T-cell (primary cell): Measurements from ENCODE around the gene PCDHAC2. TPM values are rescaled to one million over a fixed set of nuclear protein-coding genes. Genes with fewer than 3 reads are reported as not detected.

Experiments used
- ATAC-seq, 4 experiments: fragments of 200-7000 bp in 3 of 4; fragments of 150-1000 bp in 1 of 4; cut with Tn5 transposase; replicated peaks in 1 of 4; 1 replicate in 3 of 4; 2 replicates in 1 of 4; pipeline ENCODE4 v1.10.0; 2021; ENCODE audit warnings: moderate library complexity in 3 of 4, mild to moderate bottlenecking in 2 of 4, moderate number of reproducible peaks in 1 of 4
- CTCF ChIA-PET, 2 donors: fragments of 300-600 bp; sonication (Branson Sonifier 250); formaldehyde crosslinking; loops; one replicate each; lab custom pipeline; 2022; ENCODE audit warnings: antibody characterized with exemption in 2 of 2; lab: Charles Lee
- POLR2A ChIA-PET, 2 donors: fragments of 300-600 bp; sonication (Branson Sonifier 250); formaldehyde crosslinking; loops; one replicate each; lab custom pipeline; 2022; ENCODE audit warnings: antibody characterized with exemption in 2 of 2; lab: Charles Lee
- DNase-seq, 35 experiments: peaks; one replicate each; pipeline versions ENCODE4 v3.0.0 to v3.0.0-alpha.2; 2013 to 2023
- H3K27ac ChIP-seq: one replicate; pipeline ENCODE4 v1.5.1; 2013; ENCODE audit warnings: low read length
- H3K27me3 ChIP-seq, 2 experiments: replicated peaks in 1 of 2; 1 replicate in 1 of 2; 2 replicates in 1 of 2; pipeline versions ENCODE4 v1.6.1 to v1.7.0; 2013; ENCODE audit warnings: low read length in 1 of 2, mixed read lengths in 1 of 2; ENCODE audit not compliant: control insufficient read depth in 2 of 2, insufficient read depth in 2 of 2; ENCODE audit errors: extremely low read depth in 1 of 2
- H3K36me3 ChIP-seq, 2 donors: 1 replicate in 1 of 2; 2 replicates in 1 of 2; pipeline versions ENCODE4 v1.6.1 to v1.7.0; 2013; ENCODE audit warnings: low read length in 1 of 2; ENCODE audit not compliant: control insufficient read depth in 2 of 2, insufficient read depth in 1 of 2; ENCODE audit errors: extremely low read depth in 1 of 2
- H3K4me1 ChIP-seq, 2 experiments: 1 replicate in 1 of 2; 2 replicates in 1 of 2; pipeline versions ENCODE4 v1.6.1 to v1.7.0; 2013; ENCODE audit warnings: low read length in 2 of 2, mixed read lengths in 1 of 2; ENCODE audit not compliant: insufficient read depth in 2 of 2, control insufficient read depth in 1 of 2; ENCODE audit errors: extremely low read depth in 1 of 2
- H3K4me3 ChIP-seq, 2 donors: 1 replicate in 1 of 2; 2 replicates in 1 of 2; pipeline versions ENCODE4 v1.5.1 to v1.7.0; 2013; ENCODE audit warnings: mild to moderate bottlenecking in 2 of 2, low read length in 1 of 2, moderate library complexity in 1 of 2; ENCODE audit not compliant: control insufficient read depth in 1 of 2; ENCODE audit errors: extremely low read depth in 1 of 2
- H3K9me3 ChIP-seq: 2 replicates; pipeline ENCODE4 v1.7.0; 2013
- H3K27ac Mint-ChIP-seq, 2 donors: one replicate each; pipeline ENCODE4 v1.8.0; 2020 to 2021; ENCODE audit warnings: mild to moderate bottlenecking in 2 of 2, mixed read lengths in 2 of 2
- H3K27me3 Mint-ChIP-seq, 2 donors: one replicate each; pipeline ENCODE4 v1.8.0; 2021 to 2022; ENCODE audit warnings: mixed read lengths in 2 of 2
- H3K36me3 Mint-ChIP-seq: one replicate; pipeline ENCODE4 v1.8.0; 2021; ENCODE audit warnings: mixed read lengths
- H3K4me1 Mint-ChIP-seq, 3 donors: one replicate each; pipeline ENCODE4 v1.8.0; 2020 to 2022; ENCODE audit warnings: mixed read lengths in 3 of 3, mild to moderate bottlenecking in 1 of 3
- H3K4me3 Mint-ChIP-seq, 3 donors: one replicate each; pipeline ENCODE4 v1.8.0; 2020 to 2022; ENCODE audit warnings: mild to moderate bottlenecking in 3 of 3, mixed read lengths in 3 of 3, moderate library complexity in 3 of 3
- H3K9me3 Mint-ChIP-seq, 3 donors: one replicate each; pipeline ENCODE4 v1.8.0; 2020 to 2022; ENCODE audit warnings: mixed read lengths in 3 of 3
- WGBS: methylation state at CpG from one replicate; pipeline ENCODE4 v1.1.5; 2013; ENCODE audit warnings: missing lambda C conversion rate; ENCODE audit not compliant: insufficient coverage; 5-methylcytosine and 5-hydroxymethylcytosine counted together
- total RNA-seq, 35 experiments: library from RNA in 6 of 35; stranded (reverse) in 6 of 35; fragments of 120-200 nt in 1 of 35; gene quantifications; one replicate each; pipeline versions ENCODE4 v1.2.1 to v1.2.4 and lab custom pipeline; 2013 to 2026

The PCDHAC2 gene
- total RNA-seq, 5 donors from 2014 or later (not counting 1 experiment from before 2014, with no cell fraction given), result 0.03 TPM; not detected in 4

DNA sequence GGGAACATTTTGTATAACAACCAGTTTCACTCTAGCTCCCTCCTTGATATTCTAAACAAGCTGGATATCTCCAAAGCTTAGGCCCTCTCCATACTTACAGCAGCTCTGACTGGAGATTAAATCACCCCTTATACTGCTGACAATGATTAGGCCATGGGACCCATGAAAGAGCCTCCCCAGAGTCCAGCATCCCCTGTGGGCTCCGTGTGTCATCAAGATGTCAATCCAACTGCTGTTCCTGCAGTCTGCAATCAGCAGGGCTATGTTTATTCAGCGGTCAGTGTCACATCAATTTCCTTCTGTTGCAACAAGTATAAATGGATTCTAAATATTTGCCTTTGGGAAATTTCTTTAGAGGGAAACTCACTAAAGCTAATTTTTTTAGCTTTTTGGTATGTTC is 26.6 kb downstream of the PCDHAC2 start:
- WGBS, result no CpG with 5 or more reads among the region's 2 CpGs
- H3K4me3 ChIP-seq, result no peak overlapping the region
- H3K27me3 ChIP-seq, result peaks cover 0 to 3% of the 10 kb centered on the region in 2 experiments

DNA sequence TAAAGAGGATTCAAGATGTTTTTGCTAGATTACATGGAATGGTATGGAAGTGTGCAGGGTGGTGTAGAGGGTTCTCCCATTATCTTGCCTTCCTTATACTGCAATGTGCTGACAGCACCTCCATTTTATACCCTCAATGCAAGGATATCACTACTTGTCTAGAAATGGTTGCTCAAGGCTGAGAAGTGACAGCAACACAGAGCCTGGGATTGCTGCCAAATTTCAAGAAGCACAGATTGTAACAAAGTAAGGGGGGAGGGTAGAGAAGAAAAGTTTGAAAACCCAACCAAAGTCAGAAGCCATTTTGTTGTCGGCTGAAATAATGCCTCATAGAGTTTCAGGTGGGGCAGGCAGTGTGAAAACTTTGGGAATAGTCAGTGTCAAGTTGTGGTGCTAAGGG is 29.8 kb downstream of the PCDHAC2 start:
- no peaks in the 10 kb centered on the region for H3K9me3 Mint-ChIP-seq
- ATAC-seq (no peak), DNase-seq (no peak)
- H3K27ac ChIP-seq, result no peak overlapping the region
- CTCF ChIA-PET, result no interaction called here
- H3K4me1 Mint-ChIP-seq, result peaks cover 0 to under 1% (median 0%) of the 10 kb centered on the region in 3 donors
- H3K4me3 ChIP-seq, result no peak overlapping the region
- peaks cover 0 to 3% of the 10 kb centered on the region in 2 experiments for H3K27me3 ChIP-seq
- H3K36me3 ChIP-seq, result no peaks in the 10 kb centered on the region
- H3K4me3 Mint-ChIP-seq, result no peak overlapping the region
- no peaks in the 10 kb centered on the region for H3K36me3 Mint-ChIP-seq
- no peaks in the 10 kb centered on the region for H3K4me1 ChIP-seq
- H3K9me3 ChIP-seq, result no peaks in the 10 kb centered on the region
- POLR2A ChIA-PET, result no interaction called here
- H3K27ac Mint-ChIP-seq, result no peak overlapping the region
- H3K27me3 Mint-ChIP-seq, result peaks cover 13 to 20% of the 10 kb centered on the region in 2 donors
- WGBS, result 78% methylated on average over 1 of the region's 1 CpG

More for the DNA sequence above, 26.6 kb downstream of the PCDHAC2 start:
- H3K36me3 ChIP-seq, result no peaks in the 10 kb centered on the region
- no peaks in the 10 kb centered on the region for H3K36me3 Mint-ChIP-seq
- H3K9me3 ChIP-seq, result no peaks in the 10 kb centered on the region
- CTCF ChIA-PET, result interaction anchor here in 1 of 2 donors (0.6 kb wide), 1 partner anchor 423 kb away, joined by 3 read pairs; no protein-coding TSS in a partner anchor
- ATAC-seq, result no peak
- H3K9me3 Mint-ChIP-seq, result no peaks in the 10 kb centered on the region
- DNase-seq, result no peak
- no peak overlapping the region for H3K27ac ChIP-seq
- H3K4me1 ChIP-seq, result no peaks in the 10 kb centered on the region
- POLR2A ChIA-PET, result no interaction called here
- H3K27ac Mint-ChIP-seq, result no peak overlapping the region
- peaks cover 10 to 23% of the 10 kb centered on the region in 2 donors for H3K27me3 Mint-ChIP-seq
- no peaks in the 10 kb centered on the region for H3K4me1 Mint-ChIP-seq
- no peak overlapping the region for H3K4me3 Mint-ChIP-seq

DNA sequence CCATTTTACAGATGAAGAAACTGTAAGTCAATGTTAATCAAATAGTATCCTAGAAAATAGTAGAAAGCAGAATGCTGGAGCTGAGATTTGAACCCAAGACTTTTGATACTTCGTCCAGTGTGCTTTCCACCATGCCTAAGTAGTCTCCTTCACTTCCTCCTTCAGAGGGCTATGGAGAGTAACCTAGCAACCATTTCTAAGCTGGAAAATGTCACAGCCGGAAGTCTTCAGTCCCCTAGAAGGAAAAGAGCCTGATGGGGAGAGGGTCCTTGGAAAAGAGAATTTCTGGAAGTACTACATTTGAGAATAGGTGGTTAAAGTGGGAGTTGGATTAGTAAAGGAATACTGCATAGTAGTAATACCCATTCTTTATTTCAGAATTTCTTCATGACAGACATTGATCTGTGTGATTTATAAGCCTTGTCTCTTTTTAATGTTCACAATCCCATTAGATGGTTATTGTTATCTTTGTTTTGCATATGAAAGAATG is 32.7 kb downstream of the PCDHAC2 start:
- H3K4me3 Mint-ChIP-seq, result no peak overlapping the region
- H3K27me3 Mint-ChIP-seq, result peaks cover 25 to 34% of the 10 kb centered on the region in 2 donors
- CTCF ChIA-PET, result interaction anchor here in 1 of 2 donors (1.1 kb wide), 1 partner anchor 11 kb away, joined by 3 read pairs; no protein-coding TSS in a partner anchor
- ATAC-seq, result no peak
- DNase-seq, result no peak
- H3K4me1 Mint-ChIP-seq, result peaks cover 5 to 13% (median 6%) of the 10 kb centered on the region in 3 donors
- H3K27me3 ChIP-seq, result peaks cover 0 to 19% of the 10 kb centered on the region in 2 experiments
- no peak overlapping the region for H3K27ac Mint-ChIP-seq
- H3K9me3 ChIP-seq, result no peaks in the 10 kb centered on the region
- H3K4me3 ChIP-seq, result no peak overlapping the region
- H3K4me1 ChIP-seq, result peaks cover 0 to 6% of the 10 kb centered on the region in 2 experiments
- WGBS, result no CpG with 5 or more reads among the region's 2 CpGs
- H3K36me3 ChIP-seq, result no peaks in the 10 kb centered on the region
- POLR2A ChIA-PET, result no interaction called here
- no peaks in the 10 kb centered on the region for H3K36me3 Mint-ChIP-seq
- H3K9me3 Mint-ChIP-seq, result no peaks in the 10 kb centered on the region
- no peak overlapping the region for H3K27ac ChIP-seq

DNA sequence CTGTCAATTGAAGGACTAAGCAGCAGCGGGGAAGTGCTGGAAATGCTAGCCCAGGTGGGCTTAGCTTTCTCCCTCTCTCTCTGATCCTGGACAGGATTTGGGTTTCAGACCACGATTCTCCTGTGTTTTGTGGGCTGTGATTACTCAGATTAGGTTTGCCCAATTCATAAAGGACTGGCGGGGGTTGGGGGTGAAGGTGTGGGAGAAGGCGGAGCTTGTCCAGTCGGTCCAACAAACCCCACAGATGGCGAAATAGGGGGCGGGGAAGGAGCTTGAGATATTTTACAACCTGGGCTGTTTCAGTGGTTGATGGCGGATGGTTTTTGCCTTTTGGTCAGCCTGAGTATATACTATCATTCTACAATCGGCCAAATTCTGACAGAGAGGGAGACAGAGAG is 35.2 kb downstream of the PCDHAC2 start:
- Mint-ChIP-seq H3K27me3 (peaks cover 28 to 37% of the 10 kb centered on the region in 2 donors), H3K9me3 (no peaks in the 10 kb centered on the region), H3K36me3 (no peaks in the 10 kb centered on the region), H3K27ac (no peak overlapping the region), H3K4me3 (peak overlapping the region in 1 of 3 donors; percentile 24), H3K4me1 (peaks cover 5 to 13% (median 6%) of the 10 kb centered on the region in 3 donors)
- no peaks in the 10 kb centered on the region for H3K36me3 ChIP-seq
- no peak for DNase-seq
- ChIA-PET CTCF (no interaction called here), POLR2A (no interaction called here)
- H3K4me3 ChIP-seq, result no peak overlapping the region
- 0% methylated on average over 1 of the region's 9 CpGs for WGBS
- peaks cover 0 to 6% of the 10 kb centered on the region in 2 experiments for H3K4me1 ChIP-seq
- peaks cover 0 to 19% of the 10 kb centered on the region in 2 experiments for H3K27me3 ChIP-seq
- H3K9me3 ChIP-seq, result no peaks in the 10 kb centered on the region
- ATAC-seq, result no peak
- H3K27ac ChIP-seq, result no peak overlapping the region

DNA sequence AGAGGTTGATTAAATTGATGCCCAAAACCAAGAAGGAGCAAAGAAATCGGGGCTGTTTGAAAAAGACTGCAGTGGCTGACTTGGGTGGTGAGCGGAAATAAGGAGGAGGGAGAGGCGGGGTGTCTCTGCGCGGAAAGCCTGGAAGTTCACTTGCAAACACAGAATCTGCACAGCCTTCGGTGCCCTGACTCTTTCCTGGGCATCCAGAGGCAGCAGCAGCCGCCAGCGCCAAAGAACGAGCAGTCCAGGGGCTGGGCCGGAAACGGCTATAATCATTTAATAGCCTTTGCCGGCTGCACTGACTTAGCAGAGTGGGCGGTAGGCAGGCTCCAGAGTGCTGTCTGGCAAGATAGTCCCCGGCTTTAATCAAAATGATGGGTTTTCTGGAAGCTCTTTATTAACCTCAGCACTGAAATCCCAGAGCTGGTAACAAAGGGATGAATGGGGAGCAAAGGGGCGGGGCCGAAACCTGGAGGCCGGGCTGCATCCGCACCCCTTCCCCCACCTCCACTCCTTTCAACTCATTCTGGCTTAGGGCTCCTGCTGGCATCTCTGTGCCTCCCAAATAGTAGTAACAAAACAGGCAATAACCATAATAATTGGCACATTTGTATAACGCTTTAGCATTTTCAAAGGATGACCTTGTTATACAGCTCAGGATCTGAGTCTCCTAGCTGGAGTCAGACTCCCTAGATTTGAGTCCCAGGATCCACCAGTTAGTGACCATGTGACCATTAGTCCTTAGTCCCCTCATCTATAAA is 35.7 kb downstream of the PCDHAC2 start:
- Mint-ChIP-seq H3K4me3 (peak overlapping the region in 1 of 3 donors; percentile 24), H3K36me3 (no peaks in the 10 kb centered on the region), H3K9me3 (peaks cover 0 to 2% (median 0%) of the 10 kb centered on the region in 3 donors), H3K27me3 (peaks cover 28 to 42% of the 10 kb centered on the region in 2 donors), H3K27ac (no peak overlapping the region), H3K4me1 (peaks cover 5 to 13% (median 6%) of the 10 kb centered on the region in 3 donors)
- CTCF ChIA-PET, result interaction anchor here in 1 of 2 donors (0.5 kb wide), 1 partner anchor 329 kb away, joined by 11 read pairs; no protein-coding TSS in a partner anchor
- Histone ChIP-seq H3K9me3 (no peaks in the 10 kb centered on the region), H3K4me1 (peaks cover 0 to 6% of the 10 kb centered on the region in 2 experiments), H3K27ac (no peak overlapping the region), H3K36me3 (no peaks in the 10 kb centered on the region), H3K27me3 (peaks cover 0 to 19% of the 10 kb centered on the region in 2 experiments), H3K4me3 (peak overlapping the region in 1 of 2 donors; percentile 10)
- POLR2A ChIA-PET, result no interaction called here
- no peak for ATAC-seq
- no peak for DNase-seq
- 8% methylated on average over 14 of the region's 19 CpGs for WGBS

DNA sequence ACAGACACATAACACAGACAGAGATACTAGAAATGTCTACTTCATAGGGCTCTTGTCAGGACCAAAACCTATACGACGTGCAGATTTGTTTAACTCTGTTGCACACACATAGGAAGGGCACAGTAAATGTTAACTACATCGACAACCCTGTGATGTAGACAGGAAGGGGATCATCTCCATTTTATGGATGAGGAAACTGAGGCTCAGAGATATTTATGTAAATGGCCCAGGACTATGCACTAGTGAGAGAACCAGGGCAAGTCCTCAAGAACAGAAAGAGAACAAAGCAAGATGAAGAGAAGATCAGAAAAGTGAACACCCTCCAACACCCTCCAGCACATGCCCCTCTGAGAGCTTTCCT is 36.3 kb downstream of the PCDHAC2 start:
- Histone ChIP-seq H3K36me3 (no peaks in the 10 kb centered on the region), H3K27me3 (peaks cover 0 to 19% of the 10 kb centered on the region in 2 experiments), H3K9me3 (no peaks in the 10 kb centered on the region), H3K4me3 (no peak overlapping the region), H3K27ac (no peak overlapping the region), H3K4me1 (peaks cover 0 to 6% of the 10 kb centered on the region in 2 experiments)
- DNase-seq, result no peak
- ChIA-PET CTCF (interaction anchor here in 1 of 2 donors (0.5 kb wide), 1 partner anchor 328 kb away, joined by 11 read pairs; no protein-coding TSS in a partner anchor), POLR2A (no interaction called here)
- Mint-ChIP-seq H3K36me3 (no peaks in the 10 kb centered on the region), H3K9me3 (peaks cover 0 to 3% (median 0%) of the 10 kb centered on the region in 3 donors), H3K27ac (no peak overlapping the region), H3K4me1 (peaks cover 5 to 13% (median 6%) of the 10 kb centered on the region in 3 donors), H3K4me3 (no peak overlapping the region), H3K27me3 (peaks cover 28 to 40% of the 10 kb centered on the region in 2 donors)
- no peak for ATAC-seq
- WGBS, result no CpG with 5 or more reads among the region's 3 CpGs
